Trophoblast cell (in vitro differentiated cells and primary cell): ENCODE results near the gene SLC22A1.
"Not testable (repeated sequence)": the region's sequence is repeated elsewhere in the genome, so short reads cannot be mapped to it uniquely, and the experiment has no call there.

Source experiments
- DNase-seq, 2 donors: peaks; one replicate each; pipeline ENCODE4 v3.0.0-alpha.2; 2016
- H2AFZ ChIP-seq: 2 replicates; pipeline ENCODE4 v1.6.1; 2013; ENCODE audit warnings: low read length, moderate library complexity, mild to moderate bottlenecking; ENCODE audit not compliant: insufficient read depth, poor library complexity
- H2AK5ac ChIP-seq: 2 replicates; pipeline ENCODE4 v1.6.1; 2013; ENCODE audit warnings: mild to moderate bottlenecking, low read length
- H2BK120ac ChIP-seq: 2 replicates; pipeline ENCODE4 v1.6.1; 2013; ENCODE audit warnings: low read length, mild to moderate bottlenecking, moderate library complexity; ENCODE audit not compliant: insufficient read depth, poor library complexity
- H2BK12ac ChIP-seq: 2 replicates; pipeline ENCODE4 v1.6.1; 2013; ENCODE audit warnings: mild to moderate bottlenecking, low read length, moderate library complexity
- H2BK5ac ChIP-seq: 2 replicates; pipeline ENCODE4 v1.6.1; 2013; ENCODE audit warnings: low read length, low read depth, moderate library complexity, mild to moderate bottlenecking; ENCODE audit not compliant: poor library complexity
- H3K14ac ChIP-seq: 2 replicates; pipeline ENCODE4 v1.6.1; 2013; ENCODE audit warnings: mild to moderate bottlenecking, low read length
- H3K18ac ChIP-seq: 2 replicates; pipeline ENCODE4 v1.6.1; 2013; ENCODE audit warnings: mild to moderate bottlenecking, low read length
- H3K23ac ChIP-seq: 2 replicates; pipeline ENCODE4 v1.6.1; 2013; ENCODE audit warnings: low read length
- H3K27ac ChIP-seq: 2 replicates; pipeline ENCODE4 v1.5.1; 2013; ENCODE audit warnings: low read depth, mild to moderate bottlenecking, inconsistent platforms, low read length, moderate library complexity
- H3K27me3 ChIP-seq: 2 replicates; pipeline ENCODE4 v1.6.1; 2013; ENCODE audit warnings: inconsistent platforms, mild to moderate bottlenecking, low read length, moderate library complexity; ENCODE audit not compliant: insufficient read depth
- H3K36me3 ChIP-seq, 2 experiments: 1 replicate in 1 of 2; 2 replicates in 1 of 2; pipeline ENCODE4 v1.6.1; 2013; ENCODE audit warnings: low read length in 2 of 2, mild to moderate bottlenecking in 2 of 2, moderate library complexity in 1 of 2; ENCODE audit not compliant: insufficient read depth in 2 of 2, control insufficient read depth in 1 of 2
- H3K4ac ChIP-seq: 2 replicates; pipeline ENCODE4 v1.6.1; 2013; ENCODE audit warnings: low read depth, mild to moderate bottlenecking, low read length, moderate library complexity
- H3K4me1 ChIP-seq, 2 experiments: 1 replicate in 1 of 2; 2 replicates in 1 of 2; pipeline ENCODE4 v1.6.1; 2013; ENCODE audit warnings: low read length in 2 of 2, mild to moderate bottlenecking in 2 of 2, moderate library complexity in 1 of 2; ENCODE audit not compliant: insufficient read depth in 2 of 2, control insufficient read depth in 1 of 2
- H3K4me2 ChIP-seq: 2 replicates; pipeline ENCODE4 v1.6.1; 2013; ENCODE audit warnings: inconsistent platforms, mild to moderate bottlenecking, low read length, moderate library complexity
- H3K4me3 ChIP-seq: 2 replicates; pipeline ENCODE4 v1.5.1; 2013; ENCODE audit warnings: mild to moderate bottlenecking, low read depth, low read length, inconsistent platforms
- H3K79me1 ChIP-seq: one replicate; pipeline ENCODE4 v1.6.1; 2013; ENCODE audit warnings: low read length
- H3K79me2 ChIP-seq: 2 replicates; pipeline ENCODE4 v1.6.1; 2013; ENCODE audit warnings: low read length, mild to moderate bottlenecking; ENCODE audit not compliant: control insufficient read depth, insufficient read depth, poor library complexity
- H3K9ac ChIP-seq: 2 replicates; pipeline ENCODE4 v1.6.1; 2013; ENCODE audit warnings: mild to moderate bottlenecking, low read length
- H3K9me3 ChIP-seq: 2 replicates; pipeline ENCODE4 v1.6.1; 2013; ENCODE audit warnings: low read depth, mild to moderate bottlenecking, control low read depth, inconsistent platforms, low read length; ENCODE audit not compliant: insufficient read depth
- H4K12ac ChIP-seq: 2 replicates; pipeline ENCODE4 v1.6.1; 2013; ENCODE audit warnings: low read depth, mild to moderate bottlenecking, low read length, moderate library complexity
- H4K8ac ChIP-seq: 2 replicates; pipeline ENCODE4 v1.6.1; 2013; ENCODE audit warnings: low read depth, mild to moderate bottlenecking, low read length, moderate library complexity
- H4K91ac ChIP-seq: one replicate; pipeline ENCODE4 v1.6.1; 2013; ENCODE audit warnings: low read depth, mild to moderate bottlenecking, low read length, moderate library complexity
- WGBS: extraction: QIAGEN DNeasy Blood & Tissue Kit; methylation state at CpG from one replicate; pipeline ENCODE4 v1.1.7; 2013; ENCODE audit warnings: missing lambda C conversion rate; ENCODE audit not compliant: insufficient read length, insufficient coverage; ENCODE audit errors: extremely low coverage; 5-methylcytosine and 5-hydroxymethylcytosine counted together

SLC22A1 gene

DNA sequence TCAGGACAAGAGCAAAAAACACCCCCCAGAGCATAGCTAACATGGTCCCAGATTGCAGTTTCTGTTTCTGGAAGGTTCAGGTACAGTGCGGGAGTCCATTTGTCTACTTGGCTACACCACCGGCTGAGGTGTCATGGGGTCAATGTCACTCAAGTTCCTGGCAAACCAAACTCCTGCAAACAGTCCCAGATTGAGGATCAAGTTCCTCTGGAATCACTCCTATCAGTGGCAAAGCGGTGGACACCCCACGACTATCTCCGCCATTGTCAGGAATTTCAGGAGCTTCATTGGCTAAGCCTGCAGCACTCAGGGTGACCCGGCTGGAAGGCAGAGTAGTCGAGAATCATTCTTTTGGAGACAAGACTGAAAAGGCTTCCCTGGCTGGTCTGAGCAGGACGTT, 41.8 kb downstream of the SLC22A1 start:
- Histone ChIP-seq H3K4ac (no peak overlapping the region), H2BK5ac (no peak overlapping the region), H3K79me2 (no peaks in the 10 kb centered on the region), H3K79me1 (no peaks in the 10 kb centered on the region), H3K27me3 (no peaks in the 10 kb centered on the region), H2BK12ac (no peak overlapping the region), H2BK120ac (no peak overlapping the region), H3K4me3 (no peak overlapping the region), H4K8ac (no peak overlapping the region), H3K36me3 (no peaks in the 10 kb centered on the region), H3K9ac (no peak overlapping the region), H3K14ac (no peak overlapping the region), H2AFZ (no peak overlapping the region), H2AK5ac (no peak overlapping the region), H4K12ac (no peak overlapping the region), H3K18ac (no peak overlapping the region), H3K4me1 (no peaks in the 10 kb centered on the region), H3K23ac (no peak overlapping the region), H3K4me2 (no peak overlapping the region), H3K9me3 (peaks cover 1% of the 10 kb centered on the region), H3K27ac (no peak overlapping the region), H4K91ac (no peak overlapping the region)
- no CpG with 5 or more reads among the region's 8 CpGs for WGBS
- DNase-seq = no peak

DNA sequence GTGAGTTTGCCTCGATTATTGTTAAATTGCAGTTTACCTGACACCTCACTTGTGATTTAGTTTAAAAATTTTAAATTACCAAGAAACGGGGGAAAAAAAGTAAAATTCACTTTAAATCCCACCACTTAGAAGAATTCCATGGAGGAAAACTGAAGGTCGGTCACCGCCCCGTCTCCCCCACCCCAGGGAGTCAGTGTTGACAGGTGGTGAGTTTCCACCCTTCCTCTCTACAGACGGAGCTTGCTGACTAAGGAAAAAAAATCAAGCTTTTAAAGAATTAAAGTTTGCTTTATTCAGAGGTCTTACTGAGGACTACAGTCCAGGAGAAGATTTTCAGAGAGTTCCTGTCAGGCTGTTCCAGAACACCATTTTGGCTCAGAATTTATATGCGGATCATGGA, 42.3 kb downstream of the SLC22A1 start:
- Histone ChIP-seq H3K9me3 (peaks cover 1% of the 10 kb centered on the region), H3K27ac (no peak overlapping the region), H3K4me2 (no peak overlapping the region), H3K9ac (no peak overlapping the region), H2BK120ac (no peak overlapping the region), H3K36me3 (no peaks in the 10 kb centered on the region), H4K8ac (no peak overlapping the region), H4K12ac (no peak overlapping the region), H3K14ac (no peak overlapping the region), H2BK5ac (no peak overlapping the region), H3K79me2 (no peaks in the 10 kb centered on the region), H3K23ac (no peak overlapping the region), H2BK12ac (no peak overlapping the region), H3K18ac (no peak overlapping the region), H3K4me3 (no peak overlapping the region), H3K4me1 (no peaks in the 10 kb centered on the region), H4K91ac (no peak overlapping the region), H3K79me1 (no peaks in the 10 kb centered on the region), H2AK5ac (no peak overlapping the region), H3K27me3 (no peaks in the 10 kb centered on the region), H3K4ac (no peak overlapping the region), H2AFZ (no peak overlapping the region)
- DNase-seq = no peak
- WGBS = no CpG with 5 or more reads among the region's 7 CpGs

- no CpG with 5 or more reads among the region's 3 CpGs for WGBS
- not testable (repeated sequence) for H3K4me2 ChIP-seq, H3K36me3 ChIP-seq, H3K4ac ChIP-seq, H4K8ac ChIP-seq, H4K12ac ChIP-seq, H3K79me2 ChIP-seq, H3K23ac ChIP-seq, H3K9me3 ChIP-seq, H3K9ac ChIP-seq, H2BK12ac ChIP-seq, H3K14ac ChIP-seq, H3K79me1 ChIP-seq, H2AFZ ChIP-seq, H2BK120ac ChIP-seq, H3K4me3 ChIP-seq, H3K18ac ChIP-seq, H3K27ac ChIP-seq, DNase-seq, H4K91ac ChIP-seq, H2AK5ac ChIP-seq, H2BK5ac ChIP-seq, H3K4me1 ChIP-seq, H3K27me3 ChIP-seq
Observed at GRCh38 chr6:160165928-160166327, 44.3 kb downstream of the SLC22A1 start.

GRCh38 chr6:160167604-160168399, 46.2 kb downstream of the SLC22A1 start:
- H2BK5ac ChIP-seq = no peak overlapping the region
- no peak overlapping the region for H2BK12ac ChIP-seq
- no peak overlapping the region for H3K27ac ChIP-seq
- no peak overlapping the region for H4K12ac ChIP-seq
- peaks cover 1% of the 10 kb centered on the region for H3K9me3 ChIP-seq
- H3K79me1 ChIP-seq = no peaks in the 10 kb centered on the region
- H3K18ac ChIP-seq = no peak overlapping the region
- no peak overlapping the region for H3K9ac ChIP-seq
- H2AK5ac ChIP-seq = no peak overlapping the region
- no CpG with 5 or more reads among the region's 7 CpGs for WGBS
- no peak for DNase-seq
- peaks cover 3 to 4% of the 10 kb centered on the region in 2 experiments for H3K4me1 ChIP-seq
- no peak overlapping the region for H3K14ac ChIP-seq
- no peak overlapping the region for H4K8ac ChIP-seq
- no peaks in the 10 kb centered on the region for H3K27me3 ChIP-seq
- no peak overlapping the region for H3K4me3 ChIP-seq
- no peak overlapping the region for H2BK120ac ChIP-seq
- H2AFZ ChIP-seq = no peak overlapping the region
- no peaks in the 10 kb centered on the region for H3K79me2 ChIP-seq
- no peak overlapping the region for H4K91ac ChIP-seq
- no peak overlapping the region for H3K4me2 ChIP-seq
- H3K23ac ChIP-seq = no peak overlapping the region
- no peak overlapping the region for H3K4ac ChIP-seq
- H3K36me3 ChIP-seq = no peaks in the 10 kb centered on the region
